UCSD-AML1 (cell line): ENCODE measurements around the gene CPNE5.
A peak's percentile ranks its signal among the peaks of the same experiment; 100 is the strongest.

Experiments
- DNase-seq: peaks from one replicate; lab custom pipeline; 2025; ENCODE audit not compliant: unreplicated experiment; lab: John Stamatoyannopoulos, UW

The CPNE5 gene

DNA sequence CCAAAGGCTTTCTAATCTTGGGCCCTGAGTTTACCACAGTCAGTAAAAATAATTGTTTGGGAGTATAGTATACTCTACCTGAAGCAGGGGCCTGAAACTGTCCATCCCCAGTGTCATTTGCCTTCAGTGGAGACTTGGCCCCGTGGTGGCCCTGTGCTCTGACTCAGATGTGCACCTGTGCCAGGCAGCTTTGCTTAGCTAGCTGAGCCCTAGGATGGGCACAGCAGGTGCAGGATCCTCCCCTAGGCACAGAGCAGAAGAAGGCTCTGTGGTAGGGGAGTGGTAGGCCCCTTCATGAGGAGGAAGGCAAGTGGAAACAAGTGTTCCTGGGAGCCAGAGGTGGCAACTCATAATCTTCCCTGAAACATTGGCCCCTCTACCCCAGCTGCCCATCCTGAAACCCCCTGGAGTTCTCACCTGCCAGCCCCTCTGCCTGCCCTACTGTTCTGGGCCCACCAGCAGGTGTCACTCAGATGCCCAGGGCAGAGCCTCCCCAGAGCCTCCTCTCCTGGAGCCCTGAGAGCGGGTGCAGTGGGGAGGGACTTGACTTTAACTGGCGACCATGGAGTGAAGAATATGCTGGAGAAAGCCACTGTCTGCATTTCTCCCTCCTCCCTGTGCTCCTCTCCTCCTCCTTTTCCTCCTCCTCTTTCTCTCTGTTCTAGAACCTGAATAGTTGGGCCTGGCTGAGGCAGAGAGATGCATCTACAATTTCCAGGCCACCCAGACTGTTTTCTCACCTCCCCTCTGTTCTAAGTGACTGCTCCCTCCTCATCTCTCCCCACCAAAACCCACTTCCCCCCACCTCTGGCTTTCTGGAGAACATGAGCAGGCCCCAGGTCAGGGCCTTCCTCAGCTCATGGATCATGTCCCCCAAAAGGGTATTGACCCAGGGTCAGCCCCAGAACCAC lies 2.9 kb downstream of the CPNE5 start:
- DNase-seq = no peak

DNA sequence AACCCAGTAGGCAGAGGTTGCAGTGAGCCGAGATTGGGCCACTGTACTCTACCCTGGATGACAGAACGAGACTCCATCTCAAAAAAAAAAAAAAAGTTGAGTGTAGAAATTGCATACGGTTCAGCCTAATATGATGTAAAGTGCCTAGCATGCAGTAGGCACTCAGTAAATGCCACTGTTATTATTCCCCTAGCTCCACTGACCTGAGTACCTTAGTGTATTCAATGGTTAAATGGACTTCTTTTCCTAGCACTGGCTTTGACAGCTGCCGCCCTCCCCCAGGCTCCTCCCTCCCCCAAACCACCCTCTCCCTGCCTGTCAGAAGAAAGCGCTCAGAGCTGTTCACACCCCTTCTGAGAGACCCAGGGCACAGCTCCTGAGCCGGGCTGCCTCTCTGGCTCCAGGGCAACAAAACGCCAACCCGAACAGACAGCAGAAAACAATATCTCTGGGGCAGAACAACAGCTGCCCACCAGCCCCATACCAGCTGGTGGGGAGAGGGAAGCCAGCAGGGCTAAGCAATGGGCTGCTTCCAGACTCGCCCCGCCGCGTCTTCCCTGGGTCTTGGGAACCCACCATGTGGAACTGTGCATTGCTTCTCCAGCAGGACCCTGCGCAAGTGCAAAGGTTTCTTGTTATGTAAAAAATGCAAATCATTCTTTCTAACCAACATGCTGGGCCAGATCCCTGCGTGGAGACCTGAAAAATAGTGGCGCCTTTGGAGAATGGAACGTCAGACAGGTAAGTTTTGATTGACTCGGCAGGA lies 4.5 kb downstream of the CPNE5 start:
- no peak for DNase-seq

DNA sequence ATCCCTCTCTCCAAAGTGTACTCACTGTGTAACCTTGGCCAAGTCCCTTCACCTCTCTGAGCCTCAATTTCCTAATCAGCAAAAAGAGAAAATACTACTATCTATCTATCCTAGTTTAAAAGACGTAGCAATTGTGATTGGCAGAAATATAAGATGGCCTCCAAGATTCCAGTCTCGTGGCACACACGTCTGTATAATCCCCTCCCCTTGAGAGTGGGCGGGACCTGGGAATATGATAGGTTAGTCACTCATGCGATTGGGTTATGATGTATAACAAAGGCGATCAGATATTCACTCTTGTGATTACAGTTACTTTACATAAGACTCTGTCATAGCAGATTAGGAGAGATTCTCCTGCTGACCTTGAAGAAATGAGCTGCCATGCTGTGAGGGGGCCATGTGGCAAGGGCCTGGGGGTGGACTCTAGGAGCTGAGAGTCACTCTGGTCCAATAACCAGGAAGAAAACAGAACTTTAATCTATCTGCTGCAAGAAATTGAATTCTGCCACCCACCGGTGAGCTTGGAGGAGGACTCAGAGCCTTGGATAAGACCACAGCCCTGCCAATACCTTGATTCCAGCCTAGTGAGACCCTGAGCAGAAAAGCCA lies 6.0 kb downstream of the CPNE5 start:
- no peak for DNase-seq

DNA sequence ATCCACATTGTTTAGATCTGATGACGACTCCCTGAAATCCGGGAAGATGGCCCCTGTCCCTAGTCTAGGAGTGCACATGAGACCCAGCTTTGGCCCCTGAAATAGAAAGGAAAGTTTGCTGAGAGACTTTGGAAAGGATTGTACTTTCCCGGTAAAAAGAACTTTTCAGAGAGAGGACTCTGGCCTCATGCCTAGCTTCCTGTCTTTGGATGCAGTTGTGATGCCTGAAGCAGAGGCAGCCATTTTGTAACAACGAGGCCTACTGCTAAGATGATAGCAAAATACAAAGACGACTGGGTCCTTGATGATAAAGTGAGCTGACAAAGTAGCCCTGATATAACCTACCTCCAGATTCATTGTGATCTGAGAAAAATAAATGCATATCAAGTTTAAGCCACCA lies 6.9 kb downstream of the CPNE5 start:
- no peak for DNase-seq

DNA sequence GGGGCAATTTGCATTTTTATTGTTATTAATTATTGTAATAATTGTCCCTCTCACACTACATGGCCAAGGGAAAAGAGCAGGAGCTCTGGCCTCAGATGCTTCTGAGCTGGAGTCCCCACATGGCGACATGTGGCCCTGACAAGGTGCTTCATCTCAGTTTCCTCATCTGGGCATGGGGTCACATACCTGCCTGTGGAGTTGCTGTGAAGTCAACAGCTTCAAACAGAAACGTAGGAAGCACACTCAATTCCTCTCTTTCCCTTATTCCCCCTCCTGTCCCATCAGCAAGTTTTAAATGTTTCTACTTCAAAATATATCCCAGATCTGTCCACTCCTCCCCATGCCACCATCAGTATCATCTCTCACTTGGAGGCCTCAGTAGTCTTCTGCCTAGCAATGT lies 8.7 kb downstream of the CPNE5 start:
- DNase-seq = no peak

DNA sequence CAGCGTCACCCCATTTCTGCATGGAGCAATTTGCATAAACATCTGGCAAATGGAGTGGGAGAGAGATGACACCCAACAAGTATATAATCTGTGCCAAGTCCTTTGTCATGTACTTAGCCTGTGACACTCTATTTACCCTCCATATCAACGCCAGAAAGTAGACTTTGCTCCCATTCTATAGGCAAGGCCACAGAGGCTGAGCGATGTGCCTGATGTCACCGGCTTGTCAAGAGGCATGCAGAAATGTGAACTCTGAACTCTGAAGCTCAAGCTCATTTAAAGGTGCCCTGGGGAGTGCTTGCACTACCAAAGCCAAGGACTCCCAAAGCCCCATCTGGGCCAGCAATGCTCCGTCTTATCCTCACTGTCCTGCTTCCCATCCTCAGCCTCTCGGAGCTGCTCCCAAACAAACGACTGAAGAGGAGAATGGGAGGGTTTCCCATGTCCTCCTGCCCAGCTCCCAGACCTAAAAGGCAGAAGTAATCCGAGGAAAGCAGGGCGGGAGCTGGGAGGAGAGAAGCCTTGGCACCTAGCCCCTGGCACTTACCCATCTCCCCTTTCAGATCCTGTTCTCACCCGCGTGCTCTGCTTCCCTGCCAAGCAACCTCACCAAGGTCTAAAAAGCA lies 9.2 kb downstream of the CPNE5 start:
- no peak for DNase-seq

DNA sequence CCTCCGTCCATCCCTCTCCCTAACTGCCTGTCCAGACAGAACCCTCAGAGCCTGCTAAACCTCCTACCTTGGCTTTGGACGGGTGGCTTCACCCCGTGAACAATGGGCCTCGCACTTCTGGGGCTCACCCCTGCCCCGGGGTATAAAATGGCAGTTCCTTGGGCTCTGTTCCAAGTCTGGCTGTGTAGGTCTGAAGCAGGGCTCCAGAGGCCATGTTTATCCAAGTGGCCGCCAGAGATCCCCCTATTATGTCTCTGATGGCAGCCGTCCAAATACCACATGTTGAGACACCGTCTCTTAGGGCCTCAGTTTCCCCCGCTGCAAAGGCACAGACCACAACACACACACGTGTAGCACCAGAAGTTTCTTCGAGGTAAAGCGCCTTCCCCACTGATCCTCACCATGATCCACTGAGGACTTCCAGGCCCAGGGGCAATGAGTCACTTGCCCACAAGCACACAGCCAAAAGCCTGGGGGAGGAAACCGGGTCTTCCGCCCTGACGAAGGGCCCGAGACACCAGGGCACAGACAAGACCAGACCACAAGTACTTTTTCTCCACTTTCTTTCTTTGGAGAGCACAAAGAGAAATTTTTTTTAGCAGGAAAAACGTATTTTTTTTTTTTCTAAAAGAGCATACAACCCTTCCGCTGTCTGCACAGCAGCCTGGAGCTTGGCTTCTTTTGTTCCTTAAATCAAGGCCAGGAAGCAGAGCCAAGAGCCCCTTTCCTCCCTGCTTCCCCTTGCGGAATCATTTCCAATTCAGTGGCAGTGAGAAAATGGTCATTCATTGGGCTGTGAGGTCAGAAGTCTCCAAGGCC lies 11.8 kb downstream of the CPNE5 start:
- DNase-seq = peak; percentile 87

DNA sequence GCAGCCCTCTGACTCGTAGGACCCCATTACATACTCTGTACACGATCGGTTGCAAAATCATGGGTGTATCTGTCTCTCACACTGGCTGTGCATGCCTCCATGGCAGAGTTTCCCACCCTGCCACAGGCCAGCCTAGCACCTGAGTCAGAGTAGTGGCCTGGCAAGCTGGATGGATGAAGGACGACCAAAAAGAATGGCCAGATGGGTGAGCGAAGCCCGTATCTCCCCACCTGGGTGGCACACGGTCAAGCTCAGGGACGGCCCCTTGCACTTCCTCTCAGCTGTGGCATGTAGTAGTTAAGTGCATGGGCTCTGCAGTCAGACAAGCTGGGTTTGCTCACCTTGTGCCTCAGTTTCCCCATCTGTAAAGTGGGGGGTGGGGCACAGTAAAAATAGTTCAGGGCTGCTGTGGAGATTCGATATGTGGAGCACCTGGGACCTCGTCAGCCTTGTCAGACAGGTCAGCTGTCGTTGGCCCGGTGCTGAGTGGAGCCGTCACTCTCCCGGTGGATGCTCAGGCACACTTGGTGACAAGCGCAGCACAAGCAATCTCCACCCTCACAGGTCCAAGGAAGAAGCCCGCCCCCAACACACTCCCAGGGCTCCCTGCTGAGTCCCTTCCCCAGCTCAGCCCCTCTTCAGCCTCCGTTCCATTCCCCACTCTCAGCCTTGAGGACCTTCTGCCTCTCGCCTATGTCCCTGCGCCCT lies 12.6 kb downstream of the CPNE5 start:
- no peak for DNase-seq

DNA sequence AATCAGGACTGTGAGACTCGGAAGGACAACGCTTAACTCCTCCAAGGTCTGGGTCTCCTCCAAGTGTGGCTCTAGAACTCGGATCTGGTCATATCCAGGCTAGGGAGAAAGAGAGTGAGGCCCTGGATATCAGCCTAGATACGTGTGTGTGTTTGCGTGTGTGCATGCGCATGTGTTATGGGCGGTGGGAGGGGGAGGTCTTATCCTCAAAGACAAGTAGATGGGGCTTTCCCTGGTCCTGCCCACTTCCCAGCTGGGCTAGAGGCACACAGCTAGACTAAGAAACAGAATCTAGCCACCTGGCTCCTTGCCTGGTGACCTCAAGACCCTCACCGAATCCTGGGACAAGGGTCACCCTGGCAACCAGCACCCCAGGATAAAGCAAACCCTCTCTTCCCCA lies 13.2 kb downstream of the CPNE5 start:
- DNase-seq = no peak

DNA sequence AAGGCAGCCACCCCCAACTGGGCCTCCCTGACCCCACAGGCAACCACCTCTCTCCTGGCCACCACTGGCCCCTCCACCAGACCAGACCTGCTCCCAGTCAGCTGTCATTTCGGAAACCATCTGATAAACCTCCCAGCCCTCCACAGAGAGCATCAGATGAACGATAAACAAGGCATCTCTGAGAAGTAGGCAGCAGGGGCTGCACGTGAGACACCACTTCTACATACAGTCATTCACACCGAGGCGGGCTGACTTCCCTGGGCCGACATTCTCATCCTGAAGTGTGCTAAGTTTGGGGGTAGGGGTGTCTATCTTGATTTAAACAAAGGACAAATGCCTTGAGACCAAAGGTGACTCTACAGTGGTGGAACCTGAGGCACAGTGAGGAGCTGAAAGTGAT lies 13.8 kb downstream of the CPNE5 start:
- no peak for DNase-seq

DNA sequence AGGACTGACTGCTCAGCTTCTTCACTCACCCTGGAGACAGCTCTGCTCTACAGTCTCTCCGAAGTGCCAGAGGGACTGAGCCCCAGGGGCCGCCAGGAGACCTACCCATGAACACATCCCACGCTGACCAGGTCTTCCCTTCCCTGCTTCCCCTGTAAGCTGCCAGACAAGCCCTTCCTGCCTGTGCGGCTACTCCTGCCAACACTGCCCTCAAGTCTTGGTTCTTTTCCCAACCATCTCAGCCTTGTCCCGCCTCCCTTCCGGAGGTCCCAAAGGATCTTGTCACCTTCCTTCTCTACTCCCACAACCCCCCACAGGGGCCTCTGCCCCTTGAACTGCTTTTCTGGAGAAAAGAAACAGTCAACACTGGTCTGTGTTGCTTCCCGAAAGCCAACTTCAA lies 15.0 kb downstream of the CPNE5 start:
- DNase-seq = no peak

DNA sequence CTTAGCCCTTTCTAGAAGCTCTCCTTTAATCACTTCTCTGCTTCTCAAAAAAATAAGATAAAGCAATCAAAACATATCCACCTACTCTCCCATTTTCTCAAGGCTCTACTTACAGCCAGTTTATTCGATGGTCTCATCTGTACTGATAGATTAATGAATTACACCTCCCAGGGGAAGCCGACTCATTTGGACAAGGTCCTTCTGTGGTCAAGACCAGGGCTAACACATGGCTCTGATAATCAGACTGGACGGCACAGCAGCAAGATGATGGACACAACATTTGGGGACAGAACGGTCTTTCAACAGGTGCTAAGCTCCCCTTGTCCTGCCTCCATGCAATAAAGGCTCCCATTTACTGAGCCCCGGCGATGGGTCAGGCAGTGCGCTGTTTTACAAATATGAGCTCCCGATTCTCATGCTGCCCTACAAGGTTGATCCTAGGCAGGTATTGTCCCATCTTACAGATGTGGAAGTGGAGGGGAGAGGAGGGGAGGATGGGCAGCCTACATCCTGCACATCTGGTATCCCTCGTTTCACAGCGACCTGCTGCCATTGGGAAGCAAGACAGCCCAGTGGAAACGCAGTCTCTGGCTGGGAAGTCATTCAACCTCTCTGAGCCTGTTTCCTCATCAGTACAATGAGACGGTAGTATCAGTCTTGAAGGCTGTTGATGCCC lies 15.7 kb downstream of the CPNE5 start:
- no peak for DNase-seq

DNA sequence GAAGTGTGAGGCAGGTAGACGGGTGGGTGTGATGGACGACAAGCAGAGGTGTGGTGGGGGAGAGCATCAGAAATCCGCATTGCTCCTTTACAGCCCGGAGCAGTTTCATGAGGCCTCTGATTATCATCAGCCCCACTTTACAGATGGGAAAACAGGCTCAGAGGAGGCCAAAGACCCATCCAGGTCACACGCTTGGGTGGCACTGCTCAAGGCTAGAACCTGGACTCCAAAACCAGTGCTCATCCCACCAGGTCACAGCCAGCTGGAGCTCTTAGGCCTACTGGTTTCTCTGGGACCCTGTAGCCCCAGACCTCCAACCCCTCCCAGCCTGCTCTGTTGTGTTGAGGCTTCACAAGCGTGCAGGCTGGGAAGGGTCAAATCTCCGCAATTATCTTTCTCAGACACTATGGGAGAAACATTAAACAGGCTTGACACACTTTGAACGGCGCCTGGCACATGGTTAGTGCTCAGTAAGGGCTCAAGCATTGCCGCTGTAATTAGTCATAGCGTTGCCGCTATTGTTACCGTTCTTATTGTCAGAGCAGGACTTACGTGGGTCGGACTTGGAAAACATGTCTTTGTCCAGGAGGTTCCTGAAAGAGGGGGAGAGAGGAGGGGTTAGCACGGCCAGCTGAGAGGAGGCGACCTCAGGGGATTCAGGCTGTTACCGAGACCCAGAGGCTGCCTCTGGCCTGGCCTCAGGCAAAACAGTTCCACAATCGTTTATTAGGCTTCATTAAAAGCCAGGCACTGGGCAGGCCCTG lies 16.6 kb downstream of the CPNE5 start:
- DNase-seq = no peak

DNA sequence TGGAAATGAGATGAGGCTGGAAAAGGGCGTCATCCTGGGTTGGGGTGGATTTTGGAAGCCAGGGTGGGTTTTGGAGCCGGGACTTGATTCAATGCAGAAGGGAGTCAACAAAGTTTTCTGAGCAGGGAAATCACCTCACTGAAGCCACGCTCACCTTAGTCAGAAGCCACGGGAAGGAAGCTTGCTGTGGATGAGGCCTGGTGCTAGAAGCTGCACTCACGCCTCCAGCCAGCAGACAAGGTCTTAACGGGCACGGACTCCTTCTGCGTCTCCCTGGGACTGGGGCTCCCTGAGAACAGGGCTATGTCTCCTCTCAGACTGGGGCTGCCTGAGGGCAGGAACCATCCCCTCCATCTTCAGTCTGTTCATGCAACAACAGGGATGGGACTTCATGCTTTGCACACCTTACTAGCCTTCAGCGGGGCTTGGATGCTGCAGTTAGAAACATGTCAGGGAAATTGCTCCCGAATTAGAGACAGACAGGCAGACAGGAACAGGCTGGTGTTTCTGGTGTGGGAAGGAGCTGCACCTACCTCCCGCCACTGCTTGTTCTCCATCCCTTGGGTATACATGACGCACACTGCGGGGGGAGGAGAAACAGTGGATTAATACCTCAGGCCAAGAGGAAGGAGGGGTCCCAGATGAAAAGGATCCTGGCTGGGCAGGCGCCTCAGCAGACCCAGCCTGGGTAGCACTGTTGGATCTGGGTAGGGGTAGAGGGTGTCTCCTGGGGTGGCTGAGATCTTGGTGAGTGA lies 17.5 kb downstream of the CPNE5 start:
- no peak for DNase-seq

DNA sequence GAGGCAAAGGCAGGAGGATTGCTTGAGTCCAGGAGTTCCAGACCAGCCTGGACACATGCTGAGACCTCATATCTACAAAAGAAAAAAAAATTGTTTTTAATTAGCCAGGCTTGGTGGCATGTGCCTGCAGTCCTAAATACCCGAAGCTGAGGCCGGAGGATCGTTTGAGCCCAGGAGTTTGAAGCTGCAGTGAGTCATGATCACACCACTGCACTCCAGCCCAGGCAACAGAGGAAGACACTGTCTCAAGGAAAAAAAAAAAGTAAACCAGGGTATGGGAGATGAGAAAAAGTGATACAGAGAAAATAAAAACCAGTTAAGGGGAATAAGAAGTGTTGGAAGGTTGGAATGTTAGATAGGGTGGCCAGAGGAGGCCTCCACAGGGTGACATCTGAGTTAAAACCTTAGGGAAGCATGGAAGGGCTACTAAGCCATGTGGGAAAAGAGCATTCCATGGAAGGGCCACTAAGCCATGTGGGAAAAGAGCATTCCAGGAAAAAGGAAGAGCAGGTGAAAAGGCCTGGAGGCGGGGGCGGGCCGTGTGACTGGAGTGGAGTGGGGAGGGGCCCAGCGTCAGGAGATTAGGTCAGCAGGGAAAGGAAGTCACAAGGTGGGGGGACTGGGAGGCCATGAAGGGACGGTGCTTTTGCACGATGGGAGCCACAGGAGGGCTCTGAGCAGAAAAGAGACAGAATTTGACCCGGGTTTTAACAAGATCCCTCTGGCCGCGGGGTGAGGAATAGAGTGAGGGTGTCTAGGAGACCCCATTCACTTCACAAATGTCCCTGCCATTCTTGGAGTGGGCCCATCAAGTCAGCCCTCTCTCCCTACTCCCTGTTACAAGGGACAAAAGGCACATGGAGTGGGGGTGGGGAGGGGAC lies 18.3 kb downstream of the CPNE5 start:
- no peak for DNase-seq

DNA sequence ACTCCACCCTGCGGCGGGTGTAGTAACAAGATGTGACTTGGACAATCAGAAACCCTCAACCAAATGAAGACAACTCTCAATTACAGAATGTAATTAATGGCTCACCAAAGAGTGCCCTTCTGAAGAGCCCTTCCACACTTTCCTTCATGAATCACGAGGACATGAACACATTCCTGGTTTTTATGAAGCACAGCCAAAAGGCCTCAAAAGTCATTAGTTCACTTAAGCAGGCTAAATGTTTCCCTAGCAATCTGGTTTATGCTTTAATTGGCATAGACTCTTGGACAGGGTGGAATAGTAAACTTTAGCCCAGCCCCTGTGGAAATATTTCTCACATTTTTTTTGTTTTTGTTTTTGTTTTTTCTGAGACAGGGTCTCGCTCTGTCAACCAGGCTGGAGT lies 20.5 kb downstream of the CPNE5 start:
- DNase-seq = no peak

DNA sequence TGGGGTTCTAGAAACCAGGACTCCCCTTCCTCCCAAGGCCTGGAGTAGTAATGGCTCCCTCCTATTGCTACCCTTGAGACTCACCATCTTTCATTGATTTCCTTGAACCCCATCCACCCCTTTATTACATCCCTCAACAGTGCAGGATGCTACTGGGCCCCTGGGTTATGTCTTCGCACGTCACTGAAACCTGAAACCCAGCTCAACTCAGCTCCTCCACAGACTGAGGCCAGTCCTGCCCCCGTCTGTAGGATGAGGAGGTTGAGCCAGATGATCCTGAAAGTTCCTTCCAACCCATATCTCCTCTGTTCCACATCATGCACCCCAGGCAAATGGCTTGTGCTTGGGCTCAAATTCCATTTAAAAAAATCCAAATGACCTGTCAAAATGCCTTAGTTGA lies 21.4 kb downstream of the CPNE5 start:
- no peak for DNase-seq
